HCT116 (cell line): ENCODE data around the gene TRIM45. TPM values are rescaled to one million over a fixed set of nuclear protein-coding genes. Genes with fewer than 3 reads are reported as not detected.

Experiments used
- ATAC-seq: fragments of 200-7000 bp; cut with Tn5 transposase; 2 replicates; pipeline ENCODE4 v1.9.1; 2020; ENCODE audit warnings: mild to moderate bottlenecking, moderate library complexity
- BruUV-seq: library from RNA; stranded (reverse); fragments of 400-500 nt; replicated peaks from 2 replicates; lab custom pipeline; 2021; lab: Mats Ljungman, UMichigan
- CTCF ChIA-PET: fragments of 300-600 bp; sonication (Branson Sonifier 250); formaldehyde crosslinking; loops from one replicate; lab custom pipeline; 2021; ENCODE audit warnings: antibody characterized with exemption; lab: Charles Lee
- POLR2A ChIA-PET: fragments of 300-600, 350-600 bp; sonication (Branson Sonifier 250); formaldehyde crosslinking; loops from one replicate; lab custom pipeline; 2021; ENCODE audit warnings: antibody characterized with exemption; lab: Charles Lee
- RAD21 ChIA-PET, 2 experiments: fragments of 300-600 bp; sonication (Branson Sonifier 250); formaldehyde crosslinking; loops; one replicate each; lab custom pipeline; 2023; ENCODE audit warnings: low total read pairs in 2 of 2; ENCODE audit not compliant: uncharacterized antibody in 2 of 2, unreplicated experiment in 2 of 2, low non-redundant PET in 1 of 2; lab: Charles Lee
- DNase-seq: peaks from one replicate; pipeline ENCODE4 v3.0.0-alpha.2; 2010; ENCODE audit warnings: low read depth, low spot score
- H2AFZ ChIP-seq: fragments of 200-600 bp; shearing (Covaris generic), sonication (generic); 2 replicates; pipeline ENCODE4 v1.6.1; 2017; ENCODE audit warnings: low read depth, mixed run types, mixed read lengths, antibody characterized with exemption, low read length; ENCODE audit not compliant: poor library complexity, severe bottlenecking
- H3K27ac ChIP-seq: 2 replicates; pipeline ENCODE4 v1.5.1; 2012; ENCODE audit warnings: low read depth, low read length
- H3K27me3 ChIP-seq: fragments of 200-600 bp; sonication (generic); 2 replicates; pipeline ENCODE4 v1.6.1; 2016; ENCODE audit warnings: mixed run types, low read length, mixed read lengths; ENCODE audit not compliant: insufficient read depth
- H3K36me3 ChIP-seq, 2 experiments: fragments of 200-500 bp in 1 of 2; fragments of 200-600 bp in 1 of 2; sonication (Bioruptor generic) in 1 of 2; sonication (generic) in 1 of 2; 2 replicates each; pipeline versions ENCODE4 v1.5.1 to v1.6.1; 2014 to 2016; ENCODE audit warnings: low read length in 2 of 2, inconsistent platforms in 1 of 2, mixed read lengths in 1 of 2, mixed run types in 1 of 2; ENCODE audit not compliant: insufficient read depth in 2 of 2, control insufficient read depth in 1 of 2
- H3K4me1 ChIP-seq, 2 experiments: fragments of 200-600 bp in 1 of 2; sonication (generic) in 1 of 2; 2 replicates each; pipeline versions ENCODE4 v1.5.1 to v1.6.1; 2012 to 2017; ENCODE audit warnings: low read length in 2 of 2, inconsistent platforms in 1 of 2, mild to moderate bottlenecking in 1 of 2, mixed read lengths in 1 of 2, mixed run types in 1 of 2, moderate library complexity in 1 of 2; ENCODE audit not compliant: insufficient read depth in 2 of 2, control insufficient read depth in 1 of 2
- H3K4me2 ChIP-seq: fragments of 200-600 bp; sonication (generic); 2 replicates; pipeline ENCODE4 v1.6.1; 2017; ENCODE audit warnings: mixed run types, low read length, mixed read lengths
- H3K4me3 ChIP-seq, 2 experiments: fragments of 200-600 bp in 1 of 2; sonication (generic) in 1 of 2; replicated peaks in 1 of 2; 2 replicates each; pipeline ENCODE4 v1.5.1; 2011 to 2016; ENCODE audit warnings: low read length in 2 of 2, control low read depth in 1 of 2, low read depth in 1 of 2, mild to moderate bottlenecking in 1 of 2, mixed read lengths in 1 of 2, mixed run types in 1 of 2
- H3K79me2 ChIP-seq: fragments of 200-600 bp; sonication (generic); 2 replicates; pipeline ENCODE4 v1.6.1; 2017; ENCODE audit warnings: mild to moderate bottlenecking, mixed run types, low read length, moderate library complexity, mixed read lengths; ENCODE audit not compliant: insufficient read depth
- H3K9ac ChIP-seq: fragments of 200-600 bp; sonication (generic); 2 replicates; pipeline ENCODE4 v1.6.1; 2016; ENCODE audit warnings: low read length, mixed read lengths
- H3K9me2 ChIP-seq: fragments of 200-600 bp; sonication (generic), shearing (Covaris generic); 2 replicates; pipeline ENCODE4 v1.6.1; 2017; ENCODE audit warnings: mixed run types, mild to moderate bottlenecking, moderate library complexity; ENCODE audit not compliant: insufficient read depth
- H3K9me3 ChIP-seq, 2 experiments: fragments of 200-500 bp in 1 of 2; fragments of 200-600 bp in 1 of 2; sonication (Bioruptor generic) in 1 of 2; sonication (generic) in 1 of 2; 2 replicates each; pipeline ENCODE4 v1.6.1; 2014 to 2017; ENCODE audit warnings: low read length in 2 of 2, mixed read lengths in 2 of 2, inconsistent platforms in 1 of 2, low read depth in 1 of 2, mild to moderate bottlenecking in 1 of 2, mixed run types in 1 of 2, moderate library complexity in 1 of 2; ENCODE audit not compliant: control insufficient read depth in 1 of 2, insufficient read depth in 1 of 2
- H4K20me1 ChIP-seq: fragments of 200-600 bp; sonication (generic), shearing (Covaris generic); 2 replicates; pipeline ENCODE4 v1.6.1; 2017; ENCODE audit warnings: mixed run types, mild to moderate bottlenecking, moderate library complexity; ENCODE audit not compliant: insufficient read depth
- CBX3 ChIP-seq: IDR thresholded peaks from 2 replicates; pipeline ENCODE4 v1.6.1; 2012; ENCODE audit warnings: low read depth
- CEBPB ChIP-seq: IDR thresholded peaks from 2 replicates; pipeline ENCODE4 v1.6.1; 2012; ENCODE audit warnings: low read depth
- EGR1 ChIP-seq: IDR thresholded peaks from 2 replicates; pipeline ENCODE4 v1.6.1; 2012; ENCODE audit warnings: low read depth
- ELF1 ChIP-seq: IDR thresholded peaks from 2 replicates; pipeline ENCODE4 v1.6.1; 2012; ENCODE audit warnings: low read depth, borderline replicate concordance
- EZH2 ChIP-seq: fragments of 200-600 bp; sonication (generic); IDR thresholded peaks from 2 replicates; pipeline ENCODE4 v1.6.1; 2017; ENCODE audit warnings: antibody characterized with exemption, mixed run types
- EZH2phosphoT487 ChIP-seq: fragments of 200-600 bp; IDR thresholded peaks from 2 replicates; pipeline ENCODE4 v1.6.1; 2018; ENCODE audit warnings: antibody characterized with exemption, borderline replicate concordance
- FOSL1 ChIP-seq: IDR thresholded peaks from 2 replicates; pipeline ENCODE4 v1.6.1; 2012; ENCODE audit warnings: low read depth
- JUND ChIP-seq: IDR thresholded peaks from 2 replicates; pipeline ENCODE4 v1.6.1; 2012
- MAX ChIP-seq: IDR thresholded peaks from 2 replicates; pipeline ENCODE4 v1.6.1; 2012
- POLR2A ChIP-seq: IDR thresholded peaks from 2 replicates; pipeline ENCODE4 v1.7.0; 2011; ENCODE audit warnings: borderline replicate concordance; ENCODE audit not compliant: insufficient read depth, insufficient read length; ENCODE audit errors: extremely low read depth
- POLR2AphosphoS5 ChIP-seq: IDR thresholded peaks from 2 replicates; pipeline ENCODE4 v1.6.1; 2011; ENCODE audit warnings: mild to moderate bottlenecking, low read depth, low read length, moderate library complexity
- RAD21 ChIP-seq: IDR thresholded peaks from 2 replicates; pipeline ENCODE4 v1.6.1; 2012; ENCODE audit warnings: low read depth, mild to moderate bottlenecking
- REST ChIP-seq: IDR thresholded peaks from 2 replicates; pipeline ENCODE4 v1.6.1; 2012; ENCODE audit warnings: low read depth
- SIN3A ChIP-seq: IDR thresholded peaks from 2 replicates; pipeline ENCODE4 v1.6.1; 2012; ENCODE audit warnings: low read depth
- SP1 ChIP-seq: IDR thresholded peaks from 2 replicates; pipeline ENCODE4 v1.6.1; 2012; ENCODE audit warnings: low read depth
- TCF7L2 ChIP-seq: IDR thresholded peaks from 2 replicates; pipeline ENCODE4 v1.7.0; 2011; ENCODE audit warnings: borderline replicate concordance, inconsistent platforms; ENCODE audit not compliant: insufficient read depth, insufficient read length; ENCODE audit errors: extremely low read depth
- YY1 ChIP-seq: IDR thresholded peaks from 2 replicates; pipeline ENCODE4 v1.6.1; 2011; ENCODE audit warnings: low read length, low read depth, moderate library complexity, mild to moderate bottlenecking; ENCODE audit not compliant: insufficient replicate concordance; ENCODE audit errors: extremely low read depth
- ZBTB33 ChIP-seq: IDR thresholded peaks from 2 replicates; pipeline ENCODE4 v1.6.1; 2011; ENCODE audit warnings: mild to moderate bottlenecking, low read length, moderate library complexity; ENCODE audit not compliant: insufficient replicate concordance; ENCODE audit errors: extremely low read depth
- ZFX ChIP-seq: fragments of 450-650 bp; IDR thresholded peaks from 2 replicates; pipeline ENCODE4 v1.6.1; 2017
- ZNF274 ChIP-seq: fragments of 200-500 bp; sonication (Bioruptor generic); IDR thresholded peaks from 2 replicates; pipeline ENCODE4 v1.6.1; 2014; ENCODE audit warnings: mild to moderate bottlenecking, low read depth, low read length, inconsistent platforms
- intact Hi-C: fragments of 100-400 bp; cut with micrococcal nuclease; formaldehyde crosslinking; loops from 2 replicates; pipeline ENCODE4 v1.10.0; 2022
- total RNA-seq: library from RNA; stranded (reverse); gene quantifications from one replicate; pipeline ENCODE4 v1.2.1, GENCODE V29; 2021; ENCODE audit not compliant: unreplicated experiment

TRIM45 gene
- total RNA-seq, 1 experiment from 2014 or later = 3.5 TPM

- intact Hi-C loops = loop anchor here (1.0 to 10.0 kb wide), 3 partner anchors 60 to 627 kb away; no protein-coding TSS in a partner anchor
- POLR2A ChIA-PET = no interaction called here
Observed at GRCh38 chr1:117127795-117128194, 6.2 kb upstream of the TRIM45 start.

More at GRCh38 chr1:117127795-117128194, 6.2 kb upstream of the TRIM45 start:
- Histone ChIP-seq H2AFZ (no peak overlapping the region), H3K79me2 (no peaks in the 10 kb centered on the region), H4K20me1 (no peaks in the 10 kb centered on the region), H3K4me1 (0 out of 4 replicates have a peak, but pooled peaks cover 0 to 2% of the 10 kb centered on the region in 2 experiments), H3K9me2 (no peaks in the 10 kb centered on the region), H3K27ac (no peak overlapping the region), H3K9me3 (no peaks in the 10 kb centered on the region), H3K36me3 (no peaks in the 10 kb centered on the region), H3K9ac (no peak overlapping the region), H3K4me2 (no peak overlapping the region), H3K27me3 (peaks cover 9% of the 10 kb centered on the region; the same call in 1 of the 2 replicates), H3K4me3 (no peak overlapping the region)
- no TSS peak for BruUV-seq
- DNase-seq (no peak), ATAC-seq (no peak)
- TF ChIP-seq CBX3 = no peak
- TF ChIP-seq RAD21 = no peak
- no peak for TF ChIP-seq POLR2A
- no peak for TF ChIP-seq EZH2
- TF ChIP-seq JUND = no peak
- TF ChIP-seq POLR2AphosphoS5 = no peak
- no peak for TF ChIP-seq SIN3A
- no peak for TF ChIP-seq MAX
- no peak for TF ChIP-seq ZBTB33
- TF ChIP-seq EZH2phosphoT487 = no peak
- no peak for TF ChIP-seq ZNF274
- no peak for TF ChIP-seq YY1
- TF ChIP-seq FOSL1 = no peak
- no peak for TF ChIP-seq REST
- TF ChIP-seq SP1 = no peak
- no peak for TF ChIP-seq ELF1
- TF ChIP-seq ZFX = no peak
- TF ChIP-seq EGR1 = no peak
- TF ChIP-seq CEBPB = no peak
- no peak for TF ChIP-seq TCF7L2
- ChIA-PET RAD21 (interaction anchor here in 1 of 2 experiments (1.7 kb wide), 1 partner anchor 60 kb away, joined by 5 read pairs; no protein-coding TSS in a partner anchor), CTCF (interaction anchor here (1.0 to 3.7 kb wide), 9 partner anchors 20 to 626 kb away, joined by 3 to 32 read pairs (median 5); partner anchors contain the start of gene TTF2)
